ENCODE results near the gene PRSS57.

The PRSS57 gene

DNA sequence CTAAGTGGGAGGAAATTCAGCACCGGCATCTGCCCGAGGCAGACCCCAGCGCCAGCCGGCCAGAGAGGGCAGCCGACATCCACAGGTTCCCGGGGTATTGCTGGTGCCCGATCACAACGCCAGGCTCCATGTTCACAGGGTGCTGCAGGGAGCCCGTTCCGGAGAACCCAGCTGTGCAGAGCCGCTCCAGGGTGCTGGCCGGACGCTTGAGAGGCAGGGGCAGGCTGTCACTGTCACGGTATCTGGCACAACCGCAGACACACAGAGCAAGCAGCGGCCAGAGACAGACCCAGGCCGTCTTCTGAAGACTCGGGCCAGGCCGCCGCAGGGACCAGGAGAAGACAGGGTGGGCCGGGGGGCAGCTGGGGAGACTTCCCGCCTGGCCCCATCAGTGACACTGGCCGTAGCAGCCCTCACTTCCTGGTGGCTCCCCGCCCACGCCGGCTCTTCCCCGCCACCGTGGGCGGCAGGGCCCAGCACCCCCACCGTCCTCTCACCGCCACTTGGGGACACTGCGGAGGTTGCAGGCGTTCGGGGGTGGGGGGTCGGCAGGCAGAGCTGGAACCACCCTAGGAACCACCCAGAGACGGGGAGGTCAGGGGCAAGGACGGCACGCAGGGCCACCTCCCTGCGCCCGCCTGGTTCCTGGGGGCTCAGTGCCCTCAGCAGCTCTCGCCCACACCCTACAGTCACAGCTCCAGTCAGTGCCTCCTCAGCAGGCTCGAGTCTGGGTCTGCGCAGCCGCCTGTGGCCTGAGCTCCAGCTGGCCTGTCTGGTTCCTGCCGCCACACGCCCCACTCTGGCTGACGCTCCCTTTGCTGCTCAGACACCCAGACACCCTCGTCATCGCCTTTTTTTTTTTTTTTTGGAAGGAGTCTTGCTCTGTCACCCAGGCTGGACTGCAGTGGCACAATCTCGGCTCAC, 36.1 kb downstream of the PRSS57 start:
- TF ChIP-seq, protein P1, sequence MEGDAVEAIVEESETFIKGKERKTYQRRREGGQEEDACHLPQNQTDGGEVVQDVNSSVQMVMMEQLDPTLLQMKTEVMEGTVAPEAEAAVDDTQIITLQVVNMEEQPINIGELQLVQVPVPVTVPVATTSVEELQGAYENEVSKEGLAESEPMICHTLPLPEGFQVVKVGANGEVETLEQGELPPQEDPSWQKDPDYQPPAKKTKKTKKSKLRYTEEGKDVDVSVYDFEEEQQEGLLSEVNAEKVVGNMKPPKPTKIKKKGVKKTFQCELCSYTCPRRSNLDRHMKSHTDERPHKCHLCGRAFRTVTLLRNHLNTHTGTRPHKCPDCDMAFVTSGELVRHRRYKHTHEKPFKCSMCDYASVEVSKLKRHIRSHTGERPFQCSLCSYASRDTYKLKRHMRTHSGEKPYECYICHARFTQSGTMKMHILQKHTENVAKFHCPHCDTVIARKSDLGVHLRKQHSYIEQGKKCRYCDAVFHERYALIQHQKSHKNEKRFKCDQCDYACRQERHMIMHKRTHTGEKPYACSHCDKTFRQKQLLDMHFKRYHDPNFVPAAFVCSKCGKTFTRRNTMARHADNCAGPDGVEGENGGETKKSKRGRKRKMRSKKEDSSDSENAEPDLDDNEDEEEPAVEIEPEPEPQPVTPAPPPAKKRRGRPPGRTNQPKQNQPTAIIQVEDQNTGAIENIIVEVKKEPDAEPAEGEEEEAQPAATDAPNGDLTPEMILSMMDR (conservative IDR thresholded peaks at IDR 0.05) = no peak
- no peak for TF ChIP-seq ZFX (IDR thresholded peaks at IDR 0.05)
- no peak overlapping the region for H3K27ac ChIP-seq

DNA sequence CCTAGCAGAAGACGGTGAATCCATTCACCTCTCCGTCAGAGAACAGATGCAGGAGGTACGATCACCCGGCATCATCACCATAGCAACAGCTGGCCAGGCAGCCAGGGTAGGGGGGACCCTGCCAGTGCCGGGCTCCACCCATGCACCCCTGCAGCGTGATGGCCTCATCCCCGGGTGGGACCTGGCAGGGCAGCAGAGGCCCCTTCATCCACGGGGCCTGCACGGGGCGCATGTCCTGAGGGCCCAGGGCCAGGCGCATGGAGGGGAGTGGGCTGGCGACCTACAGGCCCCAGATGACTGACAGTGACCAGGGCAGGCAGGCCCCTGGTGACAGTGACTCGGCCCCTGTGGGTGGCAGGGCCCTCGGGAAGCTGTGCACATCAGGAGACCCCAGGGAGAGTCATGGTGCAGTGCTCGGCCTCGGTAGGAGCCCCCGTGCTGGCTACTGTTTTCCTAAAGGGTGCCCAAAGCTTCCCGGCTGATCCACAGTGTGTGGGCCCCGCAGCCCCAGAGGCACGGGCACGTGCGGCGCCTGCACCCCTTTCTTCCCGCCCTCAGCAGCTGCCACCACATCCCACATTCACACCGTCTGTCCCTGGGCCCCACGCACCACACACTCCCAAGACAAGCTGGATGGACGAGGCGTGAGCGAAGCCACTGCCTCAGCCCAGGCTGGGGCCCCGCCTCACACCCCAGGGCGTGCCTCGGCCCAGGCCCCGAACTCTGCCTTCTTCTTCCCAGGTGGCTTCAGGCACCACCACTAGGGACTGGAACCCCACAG, 37.0 kb downstream of the PRSS57 start:
- no peak overlapping the region for H3K27ac ChIP-seq
- no peak for TF ChIP-seq ZFX (IDR thresholded peaks at IDR 0.05)
- TF ChIP-seq, protein P1 (conservative IDR thresholded peaks at IDR 0.05) = no peak

DNA sequence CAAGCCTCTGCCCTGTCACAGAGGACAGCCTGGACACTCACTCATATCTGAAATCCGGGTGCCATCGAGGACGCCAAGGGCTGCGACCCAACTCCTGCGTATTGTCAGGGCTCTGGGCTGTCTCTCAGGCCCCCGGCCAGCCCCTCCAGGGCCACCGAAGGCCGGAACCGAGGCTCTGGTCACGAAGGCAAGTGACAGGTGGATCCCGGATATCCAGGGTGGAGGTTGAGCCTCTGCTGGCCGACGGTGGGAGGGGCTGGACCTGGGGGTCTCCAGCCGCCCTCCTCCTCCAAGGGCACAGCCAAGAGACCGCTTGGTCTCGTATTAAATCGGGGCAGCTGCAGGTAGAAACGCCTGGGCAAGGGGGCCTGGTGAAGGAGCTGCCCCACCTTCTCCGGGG, 37.6 kb downstream of the PRSS57 start:
- TF ChIP-seq, protein P1 (conservative IDR thresholded peaks at IDR 0.05) = no peak
- no peak for TF ChIP-seq ZFX (IDR thresholded peaks at IDR 0.05)
- H3K27ac ChIP-seq = no peak overlapping the region

DNA sequence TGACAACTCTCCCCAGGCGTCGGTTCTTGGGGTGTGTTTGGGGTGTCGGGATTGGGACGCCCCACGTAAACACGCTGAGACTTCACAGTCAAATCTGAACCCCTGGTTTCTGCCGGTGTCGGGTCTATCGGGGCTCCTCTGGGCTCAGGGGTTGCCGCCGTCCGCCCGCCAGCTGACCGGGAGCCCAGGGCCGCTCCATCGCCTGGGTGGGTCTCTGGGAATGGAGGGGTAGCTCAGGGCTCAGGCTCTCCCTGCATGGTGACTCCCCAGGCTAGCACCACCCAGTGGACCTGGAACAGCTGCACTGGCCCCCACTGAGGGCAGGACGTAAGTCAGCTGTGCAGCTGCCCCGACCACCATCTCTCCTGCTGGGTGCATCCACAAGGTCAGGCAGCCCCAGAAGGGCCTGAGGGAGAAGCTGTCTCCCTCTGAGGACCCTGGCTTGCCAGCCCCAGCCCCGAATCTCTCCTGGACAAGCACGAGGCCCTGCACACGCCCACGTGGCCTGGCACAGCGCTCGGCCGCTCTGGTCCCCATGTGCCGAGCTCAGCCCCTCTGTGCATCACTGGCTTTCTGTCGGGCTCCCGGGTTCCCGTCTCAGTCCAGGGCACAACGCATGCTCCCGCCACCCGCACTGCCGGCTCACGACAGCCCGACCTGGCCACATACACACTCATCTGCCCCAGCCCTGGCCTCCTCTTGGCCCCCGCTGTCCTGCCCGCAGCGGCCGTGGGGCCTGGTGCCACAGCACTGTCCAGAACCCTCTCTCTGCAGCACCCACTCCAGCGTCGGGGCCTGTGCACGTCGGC, 38.3 kb downstream of the PRSS57 start:
- H3K27ac ChIP-seq = no peak overlapping the region
- TF ChIP-seq ZFX (IDR thresholded peaks at IDR 0.05) = no peak
- TF ChIP-seq, protein P1 (conservative IDR thresholded peaks at IDR 0.05) = no peak

DNA sequence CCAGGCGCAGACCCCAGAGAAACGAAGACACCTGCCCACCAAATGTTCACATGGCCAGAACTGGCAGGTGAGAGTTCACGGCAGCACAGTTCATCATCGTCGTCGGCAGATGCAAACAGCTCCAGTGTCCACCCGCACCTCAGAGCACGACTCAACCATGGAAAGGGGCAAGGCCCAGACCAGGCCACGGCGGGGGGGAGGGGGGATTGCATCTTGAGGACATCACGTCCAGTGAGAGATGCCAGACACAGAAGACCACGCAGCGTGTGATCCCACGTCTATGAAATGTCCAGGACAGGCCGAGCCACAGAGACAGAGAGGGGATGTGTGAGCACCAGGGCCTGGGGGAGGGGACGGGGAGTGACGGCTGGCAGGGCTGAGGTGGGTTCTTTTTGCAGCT, 39.6 kb downstream of the PRSS57 start:
- TF ChIP-seq, protein P1 (conservative IDR thresholded peaks at IDR 0.05) = no peak
- no peak for TF ChIP-seq ZFX (IDR thresholded peaks at IDR 0.05)
- H3K27ac ChIP-seq = no peak overlapping the region

DNA sequence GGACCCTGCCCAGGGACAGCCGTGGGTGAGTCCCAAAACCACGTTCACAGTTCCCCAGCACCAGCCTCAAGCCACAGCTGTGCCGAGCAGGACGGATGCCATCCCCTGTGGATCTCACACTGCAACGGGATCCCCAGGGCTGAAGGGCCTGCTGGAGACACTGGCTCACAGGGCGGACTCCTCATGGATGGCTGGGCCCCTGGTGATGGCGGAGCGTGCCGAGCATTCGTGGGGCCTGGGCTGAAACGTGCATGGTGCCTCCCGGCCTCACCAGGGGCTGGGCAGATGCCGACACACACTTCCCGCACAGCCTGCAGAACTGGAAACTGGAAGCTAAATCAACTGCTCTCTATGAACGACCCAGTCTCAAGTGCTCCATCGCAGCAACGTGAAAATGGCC, 41.8 kb downstream of the PRSS57 start:
- TF ChIP-seq ZFX (IDR thresholded peaks at IDR 0.05) = no peak
- TF ChIP-seq, protein P1 (conservative IDR thresholded peaks at IDR 0.05) = no peak
- no peak overlapping the region for H3K27ac ChIP-seq

Data from C4-2B (cell line).